Left renal cortex interstitium (tissue), 4 donors: ENCODE data around the gene PCDHB3. TPM values are rescaled to one million over a fixed set of nuclear protein-coding genes. Genes with fewer than 3 reads are reported as not detected.
"Not testable (repeated sequence)": the region's sequence is repeated elsewhere in the genome, so short reads cannot be mapped to it uniquely, and the experiment has no call there.

Experiments used
- DNase-seq, 4 donors: peaks; one replicate each; pipeline ENCODE4 v3.0.0-alpha.2; 2013; ENCODE audit warnings: low read depth in 4 of 4, low spot score in 2 of 4, missing footprints in 1 of 4
- polyA plus RNA-seq, 4 donors: library from polyadenylated mRNA; unstranded; fragments of 120-200 nt; gene quantifications; one replicate each; pipeline ENCODE4 v1.2.1, GENCODE V29; 2013; ENCODE audit not compliant: insufficient read length in 4 of 4

The PCDHB3 gene
- 1 to 10 TPM; 3.0 to 4.7 (median 3.5) TPM for polyA plus RNA-seq

DNA sequence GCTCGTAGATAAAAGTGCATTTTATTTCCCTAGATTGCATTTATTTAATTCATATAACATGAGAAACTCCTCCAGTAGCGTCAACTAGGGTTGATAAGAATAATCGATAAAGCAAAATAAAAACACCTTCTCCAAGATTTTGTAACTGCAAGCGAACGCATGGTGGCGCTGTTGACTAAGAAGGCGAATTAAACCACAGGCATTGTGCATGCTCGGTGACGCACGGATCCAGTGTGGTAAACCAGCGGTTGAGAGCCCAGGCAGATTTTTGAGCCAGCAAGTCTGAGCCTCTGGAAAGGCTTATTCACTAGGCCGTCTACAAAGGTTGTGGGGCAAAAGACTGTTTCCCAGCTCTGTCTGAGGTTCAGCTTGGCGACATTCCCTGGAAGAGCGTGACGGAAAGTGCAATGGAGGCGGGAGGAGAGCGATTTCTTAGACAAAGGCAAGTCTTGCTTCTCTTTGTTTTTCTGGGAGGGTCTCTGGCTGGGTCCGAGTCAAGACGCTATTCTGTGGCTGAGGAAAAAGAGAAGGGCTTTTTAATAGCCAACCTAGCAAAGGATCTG, at the start of gene PCDHB3:
PCDHB3 (plus strand) TSS at position 231 of the 563 bp plus-strand sequence; CDS start at position 408, 177 bp downstream.
- DNase-seq: no peak

DNA sequence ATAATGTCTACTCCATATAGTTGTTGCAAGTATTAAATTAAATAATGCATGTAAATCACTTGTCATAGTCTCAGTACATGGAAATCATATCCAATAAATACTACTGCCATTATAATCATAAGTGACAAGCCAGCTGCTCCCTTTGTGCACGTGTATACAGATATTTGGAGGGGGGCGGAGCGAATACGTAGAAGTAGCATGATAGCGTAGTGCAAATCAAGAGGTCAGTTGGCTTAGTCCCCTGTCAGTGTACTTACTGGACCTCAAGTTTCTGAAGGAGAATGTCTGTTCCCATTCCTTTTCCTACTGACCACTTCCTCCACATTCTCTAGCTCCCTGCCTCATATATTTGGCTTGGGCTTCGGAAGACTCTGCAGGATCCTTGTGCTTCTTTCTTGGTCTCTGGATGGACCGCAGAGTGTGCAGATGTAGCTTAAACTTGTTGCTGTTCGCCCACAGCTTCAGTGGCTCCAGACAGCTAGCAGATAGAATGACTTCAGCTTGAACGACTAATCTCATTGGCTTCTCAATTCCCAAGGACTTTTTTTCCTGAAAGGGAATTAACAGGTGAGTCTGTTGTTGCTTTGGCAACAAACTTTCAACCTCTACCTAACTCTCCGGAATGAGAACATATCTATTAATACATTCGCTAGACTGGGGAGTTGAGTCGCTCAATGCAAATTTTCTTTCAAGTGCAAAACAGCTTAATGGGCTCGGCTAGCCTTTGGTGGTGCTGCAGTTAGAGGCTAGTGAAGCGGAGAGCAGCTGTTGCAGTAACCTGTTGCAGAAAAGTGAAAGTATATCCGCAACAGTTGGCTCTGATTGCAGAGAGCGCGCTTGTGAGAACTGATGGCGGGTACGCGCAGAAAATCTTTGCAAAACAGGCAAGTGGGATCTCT, 49.4 kb upstream of the PCDHB3 start, which contains the start of gene PCDHB1:
PCDHB1 (plus strand) TSS at position 753 of the 899 bp plus-strand sequence; CDS start at position 850, 97 bp downstream.
- peak in 1 of 4 donors; percentile 3 for DNase-seq

DNA sequence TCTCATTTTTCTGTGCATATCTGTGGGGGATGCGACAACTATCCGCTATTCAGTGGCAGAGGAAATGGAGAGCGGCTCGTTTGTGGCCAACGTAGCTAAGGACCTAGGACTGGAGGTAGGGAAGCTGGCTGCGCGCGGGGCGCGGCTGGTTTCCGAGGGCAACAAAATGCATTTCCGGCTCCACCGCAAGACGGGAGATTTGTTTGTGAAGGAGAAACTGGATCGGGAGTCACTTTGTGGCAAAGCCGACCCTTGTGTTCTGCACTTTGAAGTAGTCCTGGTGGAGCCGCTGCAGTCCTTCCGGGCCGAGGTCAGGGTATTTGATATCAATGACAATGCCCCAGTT, 48.8 kb upstream of the PCDHB3 start:
- DNase-seq: no peak

DNA sequence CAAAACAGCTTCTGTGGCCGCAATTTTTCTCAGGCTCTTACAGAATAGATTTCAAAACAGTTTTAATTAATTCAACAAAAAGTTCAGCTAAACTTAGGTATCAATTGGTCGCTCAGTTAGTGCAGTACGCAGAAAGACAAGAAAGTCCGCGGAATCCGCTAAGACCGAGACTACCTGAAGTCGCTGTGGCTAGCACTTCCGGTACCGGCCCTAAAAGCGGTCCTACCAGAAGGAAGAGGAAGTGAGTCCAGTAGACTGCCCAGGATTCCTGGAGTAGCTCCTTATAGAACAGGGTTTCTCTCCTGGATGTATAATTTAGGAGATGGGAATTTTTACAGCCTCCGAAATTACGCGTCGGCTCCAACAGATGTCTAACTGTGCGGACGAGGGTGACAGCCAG, 22.4 kb upstream of the PCDHB3 start:
- no peak for DNase-seq

DNA sequence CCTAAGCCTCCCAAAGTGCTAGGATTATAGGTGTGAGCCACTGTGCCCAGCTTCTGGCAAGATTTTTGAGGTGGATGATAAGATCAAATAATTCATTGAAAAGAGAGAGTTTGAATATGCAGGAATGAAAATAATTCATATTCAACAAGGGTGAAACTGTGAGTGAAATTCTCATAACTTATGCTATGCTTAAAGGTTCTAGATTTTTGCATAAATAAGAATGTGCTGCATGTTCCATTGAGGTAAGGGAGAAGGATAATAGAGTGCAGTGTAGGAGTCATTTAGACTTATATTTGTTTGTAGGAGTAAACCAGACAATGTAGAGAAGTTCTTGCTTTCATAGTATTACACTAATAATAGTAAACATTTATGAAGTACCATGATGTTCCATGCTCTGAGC, 18.0 kb upstream of the PCDHB3 start:
- DNase-seq: no peak

DNA sequence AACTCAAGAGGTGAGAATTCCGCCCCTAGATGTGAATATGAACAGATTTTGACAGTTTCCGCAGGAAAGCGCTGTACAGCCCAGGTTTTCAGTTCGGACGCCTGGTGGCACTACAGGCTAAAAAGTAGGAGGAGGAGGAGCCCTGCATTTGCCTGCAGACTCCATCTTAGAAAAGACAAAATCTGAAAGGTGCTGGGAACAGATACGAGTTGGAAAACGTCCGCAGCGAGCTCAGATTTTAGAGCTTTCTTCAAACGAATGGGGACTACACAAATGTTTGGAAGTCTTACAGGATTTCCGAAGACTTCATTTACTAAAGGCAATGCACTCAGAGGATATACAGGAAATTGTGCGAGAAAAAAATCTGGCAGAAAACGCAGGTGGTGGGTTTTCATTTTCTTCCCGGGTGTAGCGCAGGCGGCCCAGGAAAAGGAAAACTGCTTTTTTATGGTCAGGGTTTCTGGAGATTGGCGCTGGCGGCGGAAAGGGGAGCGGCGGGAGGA, 15.7 kb upstream of the PCDHB3 start:
- no peak for DNase-seq

DNA sequence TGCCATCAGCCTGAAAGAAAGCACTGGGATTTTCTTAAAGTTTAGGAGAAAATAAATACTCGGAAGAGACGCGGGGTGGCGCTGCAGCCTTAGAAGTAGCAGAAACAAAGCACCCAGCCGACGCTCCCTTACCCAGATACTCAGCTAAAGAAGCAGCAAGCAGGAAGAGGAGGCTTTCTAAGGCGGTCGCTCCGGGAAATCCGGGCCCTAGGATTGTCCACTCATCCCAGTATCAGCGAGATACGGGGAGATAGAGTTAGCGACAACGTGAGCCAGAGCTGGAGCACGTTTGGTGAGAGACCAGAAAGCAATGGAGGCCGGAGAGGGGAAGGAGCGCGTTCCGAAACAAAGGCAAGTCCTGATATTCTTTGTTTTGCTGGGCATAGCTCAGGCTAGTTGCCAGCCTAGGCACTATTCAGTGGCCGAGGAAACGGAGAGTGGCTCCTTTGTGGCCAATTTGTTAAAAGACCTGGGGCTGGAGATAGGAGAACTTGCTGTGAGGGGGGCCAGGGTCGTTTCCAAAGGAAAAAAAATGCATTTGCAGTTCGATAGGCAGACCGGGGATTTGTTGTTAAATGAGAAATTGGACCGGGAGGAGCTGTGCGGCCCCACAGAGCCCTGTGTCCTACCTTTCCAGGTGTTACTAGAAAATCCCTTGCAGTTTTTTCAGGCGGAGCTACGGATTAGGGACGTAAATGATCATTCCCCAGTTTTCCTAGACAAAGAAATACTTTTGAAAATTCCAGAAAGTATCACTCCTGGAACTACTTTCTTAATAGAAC, 5.6 kb upstream of the PCDHB3 start, which contains the start of gene PCDHB2:
PCDHB2 (plus strand) TSS at position 135 of the 782 bp plus-strand sequence; CDS start at position 311, 176 bp downstream.
- DNase-seq: no peak

DNA sequence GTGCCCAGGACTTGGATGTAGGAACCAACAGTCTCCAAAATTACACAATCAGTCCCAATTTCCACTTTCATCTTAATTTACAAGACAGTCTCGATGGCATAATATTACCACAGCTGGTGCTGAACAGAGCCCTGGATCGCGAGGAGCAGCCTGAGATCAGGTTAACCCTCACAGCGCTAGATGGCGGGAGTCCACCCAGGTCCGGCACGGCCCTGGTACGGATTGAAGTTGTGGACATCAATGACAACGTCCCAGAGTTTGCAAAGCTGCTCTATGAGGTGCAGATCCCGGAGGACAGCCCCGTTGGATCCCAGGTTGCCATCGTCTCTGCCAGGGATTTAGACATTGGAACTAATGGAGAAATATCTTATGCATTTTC, 5.0 kb upstream of the PCDHB3 start:
- no peak for DNase-seq

DNA sequence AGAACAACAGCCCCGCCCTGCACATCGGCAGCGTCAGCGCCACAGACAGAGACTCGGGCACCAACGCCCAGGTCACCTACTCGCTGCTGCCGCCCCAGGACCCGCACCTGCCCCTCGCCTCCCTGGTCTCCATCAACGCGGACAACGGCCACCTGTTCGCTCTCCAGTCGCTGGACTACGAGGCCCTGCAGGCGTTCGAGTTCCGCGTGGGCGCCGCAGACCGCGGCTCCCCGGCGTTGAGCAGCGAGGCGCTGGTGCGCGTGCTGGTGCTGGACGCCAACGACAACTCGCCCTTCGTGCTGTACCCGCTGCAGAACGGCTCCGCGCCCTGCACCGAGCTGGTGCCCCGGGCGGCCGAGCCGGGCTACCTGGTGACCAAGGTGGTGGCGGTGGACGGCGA, 4.1 kb upstream of the PCDHB3 start:
- DNase-seq: not testable (repeated sequence)

DNA sequence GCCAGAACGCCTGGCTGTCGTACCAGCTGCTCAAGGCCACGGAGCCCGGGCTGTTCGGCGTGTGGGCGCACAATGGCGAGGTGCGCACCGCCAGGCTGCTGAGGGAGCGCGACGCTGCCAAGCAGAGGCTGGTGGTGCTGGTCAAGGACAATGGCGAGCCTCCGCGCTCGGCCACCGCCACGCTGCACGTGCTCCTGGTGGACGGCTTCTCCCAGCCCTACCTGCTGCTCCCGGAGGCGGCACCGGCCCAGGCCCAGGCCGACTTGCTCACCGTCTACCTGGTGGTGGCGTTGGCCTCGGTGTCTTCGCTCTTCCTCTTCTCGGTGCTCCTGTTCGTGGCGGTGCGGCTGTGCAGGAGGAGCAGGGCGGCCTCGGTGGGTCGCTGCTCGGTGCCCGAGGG, 3.7 kb upstream of the PCDHB3 start:
- not testable (repeated sequence) for DNase-seq

DNA sequence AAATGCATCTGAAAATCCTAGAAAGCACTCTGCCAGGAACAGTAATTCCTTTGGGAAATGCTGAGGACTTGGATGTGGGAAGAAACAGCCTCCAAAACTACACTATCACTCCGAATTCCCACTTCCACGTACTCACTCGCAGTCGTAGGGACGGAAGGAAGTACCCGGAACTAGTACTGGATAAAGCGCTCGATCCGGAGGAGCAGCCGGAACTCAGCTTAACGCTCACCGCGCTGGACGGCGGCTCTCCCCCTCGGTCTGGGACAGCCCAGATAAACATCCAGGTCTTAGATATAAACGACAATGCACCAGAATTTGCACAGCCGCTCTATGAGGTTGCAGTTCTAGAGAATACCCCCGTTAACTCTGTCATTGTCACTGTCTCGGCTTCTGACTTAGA, 786 bp downstream of the PCDHB3 start:
- no peak for DNase-seq

DNA sequence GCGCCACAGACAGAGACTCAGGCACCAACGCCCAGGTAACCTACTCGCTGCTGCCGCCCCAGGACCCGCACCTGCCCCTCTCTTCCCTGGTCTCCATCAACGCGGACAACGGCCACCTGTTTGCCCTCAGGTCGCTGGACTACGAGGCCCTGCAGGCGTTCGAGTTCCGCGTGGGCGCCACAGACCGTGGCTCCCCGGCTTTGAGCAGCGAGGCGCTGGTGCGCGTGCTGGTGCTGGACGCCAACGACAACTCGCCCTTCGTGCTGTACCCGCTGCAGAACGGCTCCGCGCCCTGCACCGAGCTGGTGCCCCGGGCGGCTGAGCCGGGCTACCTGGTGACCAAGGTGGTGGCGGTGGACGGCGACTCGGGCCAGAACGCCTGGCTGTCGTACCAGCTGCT, 1.8 kb downstream of the PCDHB3 start:
- not testable (repeated sequence) for DNase-seq

DNA sequence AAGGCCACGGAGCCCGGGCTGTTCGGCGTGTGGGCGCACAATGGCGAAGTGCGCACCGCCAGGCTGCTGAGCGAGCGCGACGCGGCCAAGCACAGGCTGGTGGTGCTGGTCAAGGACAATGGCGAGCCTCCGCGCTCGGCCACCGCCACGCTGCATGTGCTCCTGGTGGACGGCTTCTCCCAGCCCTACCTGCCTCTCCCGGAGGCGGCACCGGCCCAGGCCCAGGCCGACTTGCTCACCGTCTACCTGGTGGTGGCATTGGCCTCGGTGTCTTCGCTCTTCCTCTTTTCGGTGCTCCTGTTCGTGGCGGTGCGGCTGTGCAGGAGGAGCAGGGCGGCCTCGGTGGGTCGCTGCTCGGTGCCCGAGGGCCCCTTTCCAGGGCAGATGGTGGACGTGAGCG, 2.2 kb downstream of the PCDHB3 start:
- not testable (repeated sequence) for DNase-seq

DNA sequence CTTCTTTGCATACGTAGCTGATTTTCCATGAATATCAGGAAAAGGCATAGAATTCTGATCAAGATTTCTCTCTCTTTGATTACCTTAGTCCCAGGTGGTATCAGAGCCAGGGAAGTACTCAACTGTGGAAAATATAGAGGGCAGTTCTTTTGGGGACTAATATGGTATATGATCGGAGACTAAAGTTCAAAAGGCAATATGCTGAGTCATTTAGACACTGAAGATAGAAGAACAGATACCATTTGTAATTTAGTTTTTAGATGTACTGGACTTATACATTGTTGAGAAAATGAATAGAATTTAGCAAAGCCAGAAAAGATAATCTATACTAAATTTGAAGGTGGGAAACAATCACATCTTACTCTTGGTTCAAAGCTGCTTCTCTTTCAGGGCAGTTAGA, 5.1 kb downstream of the PCDHB3 start:
- no peak for DNase-seq

DNA sequence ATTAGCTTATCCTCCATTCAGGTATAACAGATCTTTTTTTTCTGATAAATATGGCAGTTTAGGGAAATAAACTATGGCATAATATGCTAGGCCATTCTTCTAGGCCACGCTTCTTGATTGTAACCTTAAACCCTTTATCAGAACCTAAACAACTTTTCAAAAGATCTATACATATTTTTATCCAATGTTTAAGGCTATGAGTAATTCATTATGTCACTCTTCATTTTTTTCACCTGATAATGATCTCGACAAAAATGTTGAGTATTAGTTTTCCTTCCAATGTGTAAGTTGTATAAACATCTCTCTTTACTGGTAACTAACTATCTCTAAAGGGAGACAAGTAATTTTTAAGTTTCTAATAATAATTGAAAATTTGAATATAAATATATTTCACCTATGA, 19.0 kb downstream of the PCDHB3 start:
- DNase-seq: no peak

DNA sequence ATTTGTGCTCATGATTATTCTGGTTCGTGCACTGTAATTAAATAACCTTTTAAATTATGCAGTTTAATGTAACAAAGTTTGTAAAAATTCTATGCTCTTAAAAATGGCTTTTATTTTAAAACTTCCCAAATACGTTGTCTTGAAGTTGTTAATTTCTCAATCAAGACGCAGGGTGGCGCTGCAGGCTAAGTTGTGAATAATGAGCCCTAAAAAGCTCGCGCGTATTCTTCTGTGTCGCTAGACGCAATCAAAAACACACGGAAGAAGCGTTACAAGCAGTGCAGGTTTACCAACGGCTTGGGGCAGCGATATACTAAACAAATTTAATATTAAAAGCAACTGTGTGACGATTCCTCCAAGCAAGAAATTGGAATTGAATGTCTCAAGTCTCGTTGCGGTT, 21.3 kb downstream of the PCDHB3 start, which contains the start of gene PCDHB4:
PCDHB4 (plus strand) TSS at position 256 of the 400 bp plus-strand sequence. CDS start 181 bp downstream, outside the sequence.
- DNase-seq: no peak

DNA sequence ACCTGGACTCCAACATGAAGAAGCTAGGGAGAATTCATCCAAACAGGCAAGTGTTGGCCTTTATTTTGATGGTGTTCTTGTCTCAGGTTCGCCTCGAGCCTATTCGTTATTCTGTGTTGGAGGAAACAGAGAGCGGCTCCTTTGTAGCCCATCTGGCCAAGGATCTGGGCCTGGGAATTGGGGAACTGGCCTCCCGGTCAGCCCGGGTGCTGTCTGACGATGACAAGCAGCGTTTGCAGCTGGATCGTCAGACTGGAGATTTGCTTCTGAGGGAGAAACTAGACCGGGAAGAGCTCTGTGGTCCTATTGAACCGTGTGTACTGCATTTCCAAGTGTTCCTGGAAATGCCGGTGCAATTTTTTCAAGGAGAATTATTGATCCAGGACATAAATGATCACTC, 21.7 kb downstream of the PCDHB3 start:
- no peak for DNase-seq

DNA sequence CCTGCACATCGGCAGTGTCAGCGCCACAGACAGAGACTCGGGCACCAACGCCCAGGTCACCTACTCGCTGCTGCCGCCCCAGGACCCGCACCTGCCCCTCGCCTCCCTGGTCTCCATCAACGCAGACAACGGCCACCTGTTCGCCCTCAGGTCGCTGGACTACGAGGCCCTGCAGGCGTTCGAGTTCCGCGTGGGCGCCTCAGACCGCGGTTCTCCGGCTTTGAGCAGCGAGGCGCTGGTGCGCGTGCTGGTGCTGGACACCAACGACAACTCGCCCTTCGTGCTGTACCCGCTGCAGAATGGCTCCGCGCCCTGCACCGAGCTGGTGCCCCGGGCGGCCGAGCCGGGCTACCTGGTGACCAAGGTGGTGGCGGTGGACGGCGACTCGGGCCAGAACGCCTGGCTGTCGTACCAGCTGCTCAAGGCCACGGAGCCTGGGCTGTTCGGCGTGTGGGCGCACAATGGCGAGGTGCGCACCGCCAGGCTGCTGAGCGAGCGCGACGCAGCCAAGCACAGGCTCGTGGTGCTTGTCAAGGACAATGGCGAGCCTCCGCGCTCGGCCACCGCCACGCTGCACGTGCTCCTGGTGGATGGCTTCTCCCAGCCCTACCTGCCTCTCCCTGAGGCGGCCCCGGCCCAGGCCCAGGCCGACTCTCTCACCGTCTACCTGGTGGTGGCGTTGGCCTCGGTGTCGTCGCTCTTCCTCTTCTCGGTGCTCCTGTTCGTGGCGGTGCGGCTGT, 23.3 kb downstream of the PCDHB3 start:
- DNase-seq: not testable (repeated sequence)

DNA sequence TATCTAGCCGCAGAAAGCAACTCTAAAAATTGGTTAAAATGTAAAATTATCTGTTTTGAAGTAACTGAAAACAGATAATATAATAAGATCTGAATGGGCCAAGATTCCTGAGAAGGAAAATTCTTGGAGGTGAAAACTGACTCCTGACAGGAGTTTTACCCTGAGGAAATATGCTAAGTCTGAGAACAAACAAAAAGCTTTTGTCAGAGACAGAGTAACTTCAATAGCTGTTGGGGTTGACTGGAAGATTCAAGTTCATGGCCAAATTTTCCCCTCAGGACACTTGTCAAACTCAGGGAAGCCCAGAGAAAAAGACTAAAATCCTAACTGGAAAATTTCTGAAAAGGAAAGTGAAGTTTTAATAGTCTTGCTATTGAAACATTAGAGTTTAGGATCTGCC, 27.0 kb downstream of the PCDHB3 start:
- DNase-seq: no peak
